Neural crest cell (in vitro differentiated cells): Measurements from ENCODE around the gene SYNJ2. TPM values are rescaled to one million over a fixed set of nuclear protein-coding genes. Genes with fewer than 3 reads are reported as not detected.

Experiments used
- DNase-seq: peaks from one replicate; pipeline ENCODE4 v3.0.0; 2021; ENCODE audit warnings: low read depth, mixed read lengths, low spot score
- H3K27ac Mint-ChIP-seq: one replicate; pipeline ENCODE4 v1.8.0; 2021; ENCODE audit warnings: mild to moderate bottlenecking, mixed read lengths; ENCODE audit not compliant: unreplicated experiment
- H3K27me3 Mint-ChIP-seq: 2 replicates; pipeline ENCODE4 v1.8.0; 2021; ENCODE audit warnings: low read depth, mild to moderate bottlenecking, mixed read lengths
- H3K36me3 Mint-ChIP-seq: 2 replicates; pipeline ENCODE4 v1.8.0; 2021; ENCODE audit warnings: low read depth, mild to moderate bottlenecking, mixed read lengths
- H3K4me1 Mint-ChIP-seq: 2 replicates; pipeline ENCODE4 v1.8.0; 2021; ENCODE audit warnings: mixed read lengths
- H3K4me3 Mint-ChIP-seq: one replicate; pipeline ENCODE4 v1.8.0; 2021; ENCODE audit warnings: mild to moderate bottlenecking, mixed read lengths
- H3K9me3 Mint-ChIP-seq: 2 replicates; pipeline ENCODE4 v1.8.0; 2021; ENCODE audit warnings: mixed read lengths
- CTCF ChIP-seq: fragments of 200-600 bp; sonication (generic); conservative IDR thresholded peaks from 2 replicates; pipeline ENCODE4 v1.5.0; 2021; ENCODE audit warnings: antibody characterized with exemption, mild to moderate bottlenecking
- total RNA-seq: library from RNA; stranded (reverse); gene quantifications from 2 replicates; pipeline ENCODE4 v1.2.1, GENCODE V29; 2021

The SYNJ2 gene
- total RNA-seq, 1 donor from 2014 or later = 2.9 TPM

- DNase-seq = no peak
- H3K4me1 Mint-ChIP-seq = no peaks in the 10 kb centered on the region
- H3K27me3 Mint-ChIP-seq = peaks cover 6% of the 10 kb centered on the region
- no peak for TF ChIP-seq CTCF
- no peak overlapping the region for H3K27ac Mint-ChIP-seq
- H3K36me3 Mint-ChIP-seq = peaks cover 12% of the 10 kb centered on the region
- H3K4me3 Mint-ChIP-seq = no peak overlapping the region
- H3K9me3 Mint-ChIP-seq = peaks cover 15% of the 10 kb centered on the region
Observed at GRCh38 chr6:157954150-157955117, 27.2 kb upstream of the SYNJ2 start.

GRCh38 chr6:157955675-157956074, 26.0 kb upstream of the SYNJ2 start:
- H3K4me3 Mint-ChIP-seq = no peak overlapping the region
- no peak overlapping the region for H3K27ac Mint-ChIP-seq
- no peaks in the 10 kb centered on the region for H3K4me1 Mint-ChIP-seq
- H3K36me3 Mint-ChIP-seq = peaks cover 16% of the 10 kb centered on the region
- TF ChIP-seq CTCF = no peak
- peaks cover 16% of the 10 kb centered on the region for H3K9me3 Mint-ChIP-seq
- peaks cover 6% of the 10 kb centered on the region for H3K27me3 Mint-ChIP-seq
- DNase-seq = no peak

GRCh38 chr6:157956171-157956730, 25.4 kb upstream of the SYNJ2 start:
- H3K4me1 Mint-ChIP-seq = no peaks in the 10 kb centered on the region
- no peak for DNase-seq
- no peak overlapping the region for H3K4me3 Mint-ChIP-seq
- H3K27ac Mint-ChIP-seq = no peak overlapping the region
- peaks cover 4% of the 10 kb centered on the region for H3K27me3 Mint-ChIP-seq
- H3K9me3 Mint-ChIP-seq = peaks cover 11% of the 10 kb centered on the region
- peaks cover 17% of the 10 kb centered on the region for H3K36me3 Mint-ChIP-seq
- no peak for TF ChIP-seq CTCF

- TF ChIP-seq CTCF = no peak
- no peak for DNase-seq
- Mint-ChIP-seq H3K4me1 (no peaks in the 10 kb centered on the region), H3K36me3 (peaks cover 18% of the 10 kb centered on the region), H3K9me3 (peaks cover 11% of the 10 kb centered on the region), H3K27ac (no peak overlapping the region), H3K27me3 (no peaks in the 10 kb centered on the region), H3K4me3 (no peak overlapping the region)
Observed at GRCh38 chr6:157959451-157960227, 22.0 kb upstream of the SYNJ2 start.

GRCh38 chr6:157961153-157961831, 20.4 kb upstream of the SYNJ2 start:
- peaks cover 11% of the 10 kb centered on the region for H3K9me3 Mint-ChIP-seq
- H3K4me1 Mint-ChIP-seq = no peaks in the 10 kb centered on the region
- DNase-seq = no peak
- H3K36me3 Mint-ChIP-seq = peaks cover 18% of the 10 kb centered on the region
- no peak overlapping the region for H3K27ac Mint-ChIP-seq
- TF ChIP-seq CTCF = no peak
- H3K27me3 Mint-ChIP-seq = no peaks in the 10 kb centered on the region
- H3K4me3 Mint-ChIP-seq = no peak overlapping the region
